HG03159 (cell line): ENCODE results near the gene SOCS1.
A peak's percentile ranks its signal among the peaks of the same experiment; 100 is the strongest.
"Not testable (repeated sequence)": the region's sequence is repeated elsewhere in the genome, so short reads cannot be mapped to it uniquely, and the experiment has no call there.

Experiments used
- ATAC-seq: cut with Tn5 transposase; IDR thresholded peaks from one replicate; pipeline ENCODE4 v1.9.1; 2021; ENCODE audit warnings: mild to moderate bottlenecking, moderate library complexity; ENCODE audit not compliant: unreplicated experiment

Gene SOCS1, protein sequence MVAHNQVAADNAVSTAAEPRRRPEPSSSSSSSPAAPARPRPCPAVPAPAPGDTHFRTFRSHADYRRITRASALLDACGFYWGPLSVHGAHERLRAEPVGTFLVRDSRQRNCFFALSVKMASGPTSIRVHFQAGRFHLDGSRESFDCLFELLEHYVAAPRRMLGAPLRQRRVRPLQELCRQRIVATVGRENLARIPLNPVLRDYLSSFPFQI

DNA sequence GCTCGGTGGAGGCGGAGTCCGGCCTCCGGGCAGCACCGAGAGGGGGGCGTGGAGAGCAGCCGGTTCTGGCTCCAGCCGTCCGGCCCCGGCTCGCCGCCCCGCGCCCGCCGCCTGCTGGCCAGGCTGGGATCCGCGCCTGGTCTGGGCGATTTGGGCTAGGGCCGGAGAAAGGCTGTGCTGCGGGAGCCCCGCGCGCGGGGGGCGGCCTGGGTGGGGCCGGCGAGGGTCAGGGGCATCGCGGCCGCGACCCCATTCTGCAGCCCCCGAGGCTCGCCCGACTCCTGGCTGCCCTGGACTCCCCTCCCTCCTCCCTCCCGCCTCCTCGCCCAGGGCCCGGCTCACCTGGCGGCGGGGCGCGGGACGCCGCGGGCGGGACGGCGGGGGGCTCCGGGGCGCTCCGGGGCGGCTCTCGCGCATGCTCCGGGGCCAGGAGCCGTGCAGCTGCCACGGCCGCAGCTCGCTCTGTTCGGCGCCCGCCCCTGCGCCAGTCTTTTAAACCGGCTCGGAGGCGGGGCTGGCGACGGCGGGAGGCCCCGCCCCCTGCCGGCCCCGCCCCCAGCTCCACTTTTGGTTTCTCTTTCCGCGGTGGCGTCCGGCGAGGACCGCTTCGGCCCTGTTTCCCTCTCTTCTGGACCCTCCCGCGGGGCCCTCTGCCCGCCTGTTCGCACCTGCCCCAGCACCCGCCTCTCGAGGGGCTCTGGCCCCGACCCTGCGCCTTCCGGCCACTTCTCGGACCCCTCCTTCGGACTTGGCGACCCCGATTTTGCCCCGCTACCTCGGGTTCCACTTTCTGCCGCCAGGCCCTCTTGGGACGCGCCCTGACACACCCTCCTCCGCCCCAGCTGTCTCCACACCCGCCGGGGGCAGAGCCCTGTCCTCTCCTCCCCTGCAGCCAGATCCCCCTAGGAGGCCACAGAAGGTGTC is at the start of gene SOCS1:
Gene SOCS1 (minus strand): TSS at position 468 of the 924 bp plus-strand sequence. CDS start 726 bp downstream, outside the sequence.
- peak; percentile 49 for ATAC-seq

DNA sequence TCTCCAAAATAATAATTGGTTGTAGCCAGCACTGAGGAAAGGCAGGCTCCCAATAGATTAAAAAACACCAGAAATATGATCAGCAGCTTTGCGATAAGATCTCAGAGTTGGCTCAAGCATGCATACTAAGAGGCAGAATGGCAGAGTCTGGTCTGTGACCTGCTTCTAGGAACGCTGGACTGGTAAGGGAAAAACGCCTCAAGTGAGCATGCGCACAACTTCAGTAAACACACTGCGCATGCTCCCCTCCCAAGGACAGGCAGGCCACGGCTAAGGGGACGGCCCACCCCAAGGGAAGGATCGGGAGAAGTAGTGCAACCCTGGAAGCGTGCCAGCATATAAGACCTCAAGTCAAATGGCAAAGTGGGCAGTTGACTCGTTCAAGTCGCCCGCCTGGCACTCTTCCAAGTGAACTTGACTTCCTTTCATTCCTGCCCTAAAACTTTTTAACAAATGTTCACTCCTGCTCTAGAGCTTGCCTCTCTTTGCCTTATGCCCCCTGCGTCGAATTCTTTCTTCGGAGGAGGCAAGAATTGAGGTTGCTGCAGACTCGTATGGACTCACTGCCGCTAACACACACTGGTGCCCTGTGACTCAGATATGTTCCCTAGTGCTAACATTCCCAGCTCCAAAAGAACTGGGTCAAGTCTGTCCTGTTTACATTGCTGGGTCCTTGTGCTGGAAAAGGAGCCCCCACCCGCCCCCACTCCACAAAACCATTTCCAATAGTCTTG is 47.6 kb upstream of the SOCS1 start:
- no peak for ATAC-seq

DNA sequence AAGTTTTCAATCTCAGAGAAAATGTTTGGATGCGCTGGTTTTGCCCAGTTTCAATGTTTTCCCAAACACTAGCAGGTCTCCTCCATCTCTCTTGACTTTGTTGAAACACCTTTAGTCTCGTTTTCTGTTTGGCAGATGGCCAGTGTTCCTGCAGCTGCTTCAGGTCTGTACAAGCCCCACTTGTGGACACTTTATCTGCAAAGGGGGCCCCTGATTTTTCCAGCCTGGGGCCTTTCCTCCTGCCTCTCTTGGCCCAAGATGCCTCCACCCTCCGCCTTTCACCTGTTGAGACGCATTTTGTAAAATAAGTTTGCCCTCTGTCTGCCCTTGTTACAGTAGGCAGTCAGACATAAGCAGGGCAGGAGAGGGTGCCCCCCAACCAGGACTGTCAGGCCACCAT is 47.0 kb upstream of the SOCS1 start:
- ATAC-seq = no peak

DNA sequence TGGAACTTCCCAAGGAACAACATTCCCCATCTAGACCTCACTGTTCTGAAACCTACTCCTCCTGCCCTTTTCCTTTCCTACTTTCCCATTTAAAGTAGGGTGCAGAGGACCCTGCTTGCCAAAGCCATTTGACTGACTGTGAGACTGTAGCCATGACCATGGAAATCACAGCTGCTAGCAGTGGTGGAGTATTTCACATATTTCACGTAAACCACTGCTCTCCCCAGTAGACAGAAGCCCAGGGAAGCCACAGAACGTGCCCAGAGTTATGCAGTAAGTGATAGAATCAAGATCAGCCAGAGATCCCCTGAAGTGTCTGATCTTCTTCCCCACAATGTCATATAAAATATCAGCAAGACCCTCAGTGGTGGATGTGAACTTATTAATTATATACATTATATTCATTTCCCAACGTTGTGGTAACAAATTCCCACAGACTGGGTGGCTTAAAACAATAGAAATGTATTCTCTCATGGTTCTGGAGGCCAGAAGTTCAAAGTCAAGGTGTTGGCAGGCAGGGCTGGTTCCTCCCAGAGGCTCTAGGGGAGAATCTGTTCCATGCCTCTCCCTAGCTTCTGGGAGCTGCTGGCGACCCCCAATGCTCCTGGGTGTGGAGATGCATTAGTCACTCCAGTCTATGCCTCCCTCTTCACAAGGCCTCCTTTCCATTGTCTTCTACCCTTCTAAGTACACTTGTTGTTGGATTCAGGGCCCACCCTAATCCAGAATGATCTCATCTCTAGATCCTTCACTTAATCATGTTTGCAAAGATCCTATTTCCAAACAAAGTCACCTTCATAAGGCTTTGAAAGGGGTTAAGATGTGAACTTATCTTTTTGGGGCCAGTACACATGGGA is 45.9 kb upstream of the SOCS1 start:
- ATAC-seq = no peak

DNA sequence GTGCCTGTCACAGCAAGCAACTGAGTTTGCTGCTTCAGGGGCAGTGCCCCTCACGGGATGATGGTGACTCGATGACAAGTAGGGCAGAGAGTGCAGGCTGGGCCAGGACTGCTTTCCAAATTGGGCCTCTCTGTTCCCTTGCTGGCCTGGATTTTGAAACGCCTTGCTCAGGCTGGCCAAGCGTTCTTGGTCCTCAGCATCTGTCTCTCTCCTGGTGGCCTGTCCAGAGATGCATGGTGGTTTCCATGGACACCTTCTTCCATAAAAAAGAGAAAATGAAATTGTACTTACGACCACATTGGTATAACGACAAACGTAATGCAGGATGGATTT is 44.5 kb upstream of the SOCS1 start:
- no peak for ATAC-seq

DNA sequence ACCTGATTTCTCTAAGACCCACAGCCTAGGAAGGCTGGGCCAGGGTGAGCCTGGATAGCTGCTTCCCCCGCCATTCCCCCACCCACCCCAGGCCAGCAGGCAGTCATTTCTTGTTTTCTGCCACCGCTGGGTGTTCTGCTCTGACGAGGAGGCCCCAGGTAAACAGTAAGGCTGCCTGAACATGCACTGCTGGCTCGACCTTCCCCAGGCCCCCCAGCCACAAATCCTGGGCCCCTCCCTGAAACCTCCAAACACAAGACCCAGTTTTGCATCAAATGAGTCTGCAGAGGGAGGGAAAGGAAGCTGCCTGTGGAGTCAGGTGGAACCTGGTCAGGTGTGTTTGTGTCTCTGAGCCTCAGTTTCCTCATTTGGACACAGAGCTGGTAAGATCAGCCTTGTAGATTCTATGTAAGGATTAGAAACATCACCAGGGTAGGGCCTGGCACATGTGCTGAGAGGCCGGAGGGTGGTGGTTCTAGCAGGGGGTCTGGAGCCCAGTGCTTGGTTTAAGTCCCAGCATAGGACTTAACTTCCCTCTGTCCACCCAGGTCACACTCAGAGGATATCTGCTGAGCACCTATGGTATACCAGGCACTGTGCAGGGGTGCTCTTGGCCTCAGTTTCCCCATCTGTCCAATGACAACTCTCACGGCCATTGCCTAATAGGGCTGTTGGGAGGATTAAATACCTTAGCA is 44.0 kb upstream of the SOCS1 start:
- no peak for ATAC-seq

DNA sequence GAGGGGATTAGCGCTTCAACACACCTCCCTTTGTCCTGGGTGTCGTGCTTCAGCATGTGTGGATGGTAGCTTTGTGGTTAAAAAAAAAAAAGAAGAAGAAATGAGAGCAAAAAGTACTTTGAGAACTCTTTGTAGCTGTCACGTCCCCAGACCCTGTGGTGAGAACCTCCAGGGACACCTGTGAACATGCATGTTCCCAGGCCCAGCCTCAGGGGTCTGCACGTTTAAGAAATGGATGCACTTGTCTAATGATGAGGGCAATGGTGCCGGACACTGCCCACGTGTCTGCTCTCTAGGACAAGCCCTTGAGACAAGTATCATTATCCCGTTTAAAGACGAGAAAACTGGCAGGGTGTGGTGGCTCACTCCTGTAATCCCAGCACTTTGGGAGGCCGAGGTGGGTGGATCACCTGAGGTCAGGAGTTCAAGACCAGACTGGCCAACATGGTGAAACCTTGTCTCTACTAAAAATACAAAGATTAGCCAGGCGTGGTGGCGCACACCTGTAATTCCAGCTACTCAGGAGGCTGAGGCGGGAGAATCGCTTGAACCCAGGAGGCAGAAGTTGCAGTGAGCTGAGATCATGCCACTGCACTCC is 43.0 kb upstream of the SOCS1 start:
- not testable (repeated sequence) for ATAC-seq

DNA sequence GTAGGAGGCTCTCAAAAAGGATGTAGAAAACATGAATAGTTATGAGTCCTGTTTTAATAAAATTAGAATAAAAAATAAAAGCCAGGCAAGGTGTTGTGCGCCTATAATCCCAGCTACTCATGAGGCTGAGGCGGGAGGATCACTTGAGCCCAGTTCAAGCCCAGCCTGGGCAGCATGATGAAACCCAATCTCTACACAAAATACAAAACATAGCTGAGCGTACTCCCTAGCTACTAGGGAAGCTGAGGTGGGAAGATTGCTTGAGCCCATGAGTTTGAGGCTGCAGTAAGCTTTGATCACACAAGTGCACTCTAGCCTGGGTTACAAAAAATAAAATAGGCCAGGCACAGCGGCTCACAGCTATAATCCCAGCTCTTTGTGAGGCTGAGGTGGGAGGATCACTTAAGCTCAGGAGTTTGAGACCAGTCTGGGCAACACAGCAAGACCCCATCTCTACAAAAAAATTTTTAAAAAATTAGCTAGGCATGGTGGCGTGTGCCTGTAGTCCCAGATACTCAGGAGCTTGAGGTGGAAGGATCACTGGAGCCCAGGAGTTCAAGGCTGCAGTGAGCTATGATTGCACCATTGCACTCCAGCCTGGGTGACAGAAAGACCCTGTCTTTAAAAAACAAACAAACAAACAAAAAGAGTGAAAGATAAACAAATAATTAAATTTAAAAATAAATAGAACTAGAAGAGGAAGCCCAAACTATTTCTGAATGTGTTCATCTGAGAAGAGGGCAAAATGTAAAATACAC is 42.3 kb upstream of the SOCS1 start:
- ATAC-seq = no peak

DNA sequence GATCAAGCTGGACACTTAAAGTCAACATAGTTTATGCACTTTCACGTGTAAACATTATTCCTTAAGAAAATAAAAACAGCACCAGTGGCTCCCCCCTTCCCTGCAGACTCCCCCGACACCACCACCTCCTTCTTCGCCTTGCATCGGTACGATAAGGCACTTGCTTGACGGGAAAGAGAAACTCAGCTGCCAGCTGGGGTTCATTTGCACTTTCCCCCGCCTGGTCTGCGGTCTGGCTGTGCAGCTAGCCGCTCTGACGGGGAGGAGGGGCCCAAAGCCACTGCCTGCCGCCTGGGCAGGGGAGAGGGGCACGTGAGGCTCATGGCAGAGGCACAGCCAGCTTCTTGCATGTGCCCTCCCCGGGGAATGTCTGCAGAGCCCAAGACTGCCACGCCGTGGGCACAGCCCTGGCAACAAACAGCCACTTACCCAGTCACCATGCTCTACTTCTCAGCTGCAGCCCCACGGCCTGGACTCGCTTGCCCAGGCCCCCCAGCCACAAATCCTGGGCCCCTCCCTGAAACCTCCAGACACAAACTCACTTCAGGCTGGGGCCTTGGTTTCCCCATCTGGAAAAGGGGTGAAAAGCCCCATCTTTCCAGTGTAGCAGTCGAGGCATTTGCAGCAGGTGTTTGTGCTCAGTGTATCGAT is 41.6 kb upstream of the SOCS1 start:
- ATAC-seq = peak; percentile 74

DNA sequence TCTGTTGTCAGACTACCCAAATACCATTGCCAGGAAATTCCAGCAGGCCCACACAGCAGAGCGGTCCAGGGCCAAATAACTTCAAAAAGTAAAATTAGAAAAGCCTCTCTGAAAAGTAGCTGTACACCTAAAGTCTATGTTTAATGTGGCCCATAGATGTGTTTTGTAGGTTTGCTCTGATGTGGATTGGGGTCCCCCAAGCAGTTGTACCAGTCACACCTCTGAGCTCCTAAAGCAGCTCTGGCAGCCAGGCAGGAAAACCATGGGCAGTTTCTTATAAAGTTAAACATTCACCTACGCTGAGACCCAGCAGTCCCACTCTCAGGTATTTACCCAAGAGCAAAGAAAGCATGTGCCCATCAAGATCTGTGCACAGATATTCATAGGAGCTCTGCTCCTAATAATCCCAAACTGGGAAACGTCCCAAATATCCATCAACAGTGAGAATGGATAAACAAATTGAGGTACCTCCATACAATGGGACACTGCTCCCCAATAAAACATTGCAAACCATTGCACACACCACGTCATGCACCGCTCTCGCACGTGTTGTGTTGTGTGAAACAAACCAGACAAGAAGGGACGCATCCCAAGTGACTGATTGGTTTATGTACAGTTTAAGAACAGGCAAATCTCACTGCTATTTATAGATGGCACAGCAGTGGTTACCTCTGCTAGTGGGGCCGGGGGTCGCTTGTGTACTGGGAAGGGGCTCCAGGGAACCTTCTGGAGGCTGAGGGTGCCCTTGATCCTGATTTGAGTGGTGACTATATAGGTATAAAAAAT is 40.9 kb upstream of the SOCS1 start:
- peak; percentile 19 for ATAC-seq

DNA sequence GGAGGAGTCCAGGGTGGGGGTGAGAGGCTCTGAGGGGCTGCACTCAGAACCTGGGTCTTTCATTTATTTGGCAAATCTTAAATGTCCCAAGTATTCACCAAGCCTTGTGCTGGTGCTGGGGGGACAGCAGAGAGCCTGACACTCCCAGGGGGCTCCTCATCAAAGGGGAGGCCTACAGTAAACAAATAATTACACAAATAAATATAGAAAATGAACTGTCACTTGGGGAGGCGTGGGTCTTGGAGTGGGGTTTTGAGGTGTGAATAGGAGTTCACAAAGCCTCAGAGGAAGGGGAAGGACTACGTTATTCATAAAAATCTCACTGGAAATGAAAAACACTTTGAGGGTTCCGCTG is 40.3 kb upstream of the SOCS1 start:
- ATAC-seq = no peak

DNA sequence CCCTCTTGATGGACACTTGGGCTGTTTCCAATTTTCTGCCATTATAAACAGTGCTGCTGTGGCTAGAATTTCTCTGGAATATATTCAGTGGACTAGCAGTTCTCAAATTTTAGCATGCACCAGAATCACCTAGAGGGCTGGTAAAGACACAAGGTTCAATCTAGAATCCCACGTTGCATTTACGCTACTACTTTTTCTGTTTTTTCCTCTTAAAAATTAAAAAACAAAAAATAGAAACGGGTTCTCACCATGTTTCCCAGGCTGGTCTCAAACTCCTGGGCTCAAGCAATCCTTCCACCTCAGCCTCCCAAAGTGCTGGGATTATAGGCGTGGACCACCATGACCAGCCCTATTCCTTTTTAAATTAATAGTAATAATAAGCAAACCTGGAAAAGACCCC is 39.7 kb upstream of the SOCS1 start:
- no peak for ATAC-seq

DNA sequence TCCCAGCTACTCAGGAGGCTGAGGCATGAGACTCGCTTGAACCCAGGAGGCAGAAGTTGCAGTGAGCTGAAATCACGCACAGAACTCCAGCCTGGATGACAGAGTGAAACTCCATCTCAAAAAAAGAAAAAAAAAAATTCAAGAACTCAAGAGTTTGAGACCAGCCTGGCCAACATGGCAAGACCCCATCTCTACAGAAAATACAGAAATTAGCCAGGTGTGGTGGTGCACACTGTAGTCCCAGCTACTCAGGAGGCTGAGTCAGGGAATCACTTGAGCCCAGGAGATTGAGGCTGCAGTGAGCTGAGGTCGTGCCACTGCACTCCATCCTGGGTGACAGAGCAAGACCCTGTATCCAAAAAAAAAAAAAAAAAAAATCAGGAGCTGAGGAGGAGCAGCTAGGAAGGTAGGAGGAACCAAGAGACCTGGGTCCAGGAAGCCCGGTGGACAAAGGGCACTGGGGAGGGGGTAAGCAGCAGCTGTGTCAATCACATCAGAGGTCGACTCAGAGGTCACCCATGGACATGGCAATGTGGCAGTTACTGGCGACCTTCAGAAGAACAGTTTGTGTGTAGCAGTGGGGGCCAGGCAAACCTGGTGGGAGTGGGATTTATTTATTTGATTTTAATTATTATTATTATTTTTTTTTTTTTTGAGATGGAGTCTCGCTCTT is 36.2 kb upstream of the SOCS1 start:
- ATAC-seq = no peak

DNA sequence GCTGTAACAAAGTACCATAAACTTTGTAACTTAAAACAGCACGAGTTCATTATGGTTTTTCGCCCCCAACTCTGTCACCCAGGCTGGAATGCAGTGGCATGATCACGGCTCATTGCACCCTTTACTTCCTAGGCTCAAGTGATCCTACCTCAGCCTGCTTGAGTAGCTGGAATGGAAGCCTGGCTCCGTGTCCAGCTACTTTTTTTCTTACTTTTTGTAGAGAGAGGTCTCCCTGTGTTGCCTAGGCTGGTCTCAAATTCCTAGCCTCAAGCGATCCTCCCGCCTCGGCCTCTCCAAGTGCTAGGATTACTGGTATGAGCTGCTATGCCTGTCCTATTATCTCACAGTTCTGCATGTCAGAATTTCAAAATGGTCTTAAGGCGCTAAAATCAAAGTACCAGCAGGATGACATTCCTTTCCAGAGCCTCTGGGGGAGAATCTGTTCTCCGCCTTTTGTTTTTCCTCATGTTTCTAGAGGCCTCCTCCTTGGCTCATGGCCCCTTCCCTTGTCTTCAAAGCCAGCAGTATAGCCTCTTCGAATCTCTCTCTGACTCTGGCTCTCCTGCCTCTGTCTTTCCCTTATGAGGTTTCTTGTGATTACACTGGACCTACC is 35.2 kb upstream of the SOCS1 start:
- ATAC-seq = no peak

DNA sequence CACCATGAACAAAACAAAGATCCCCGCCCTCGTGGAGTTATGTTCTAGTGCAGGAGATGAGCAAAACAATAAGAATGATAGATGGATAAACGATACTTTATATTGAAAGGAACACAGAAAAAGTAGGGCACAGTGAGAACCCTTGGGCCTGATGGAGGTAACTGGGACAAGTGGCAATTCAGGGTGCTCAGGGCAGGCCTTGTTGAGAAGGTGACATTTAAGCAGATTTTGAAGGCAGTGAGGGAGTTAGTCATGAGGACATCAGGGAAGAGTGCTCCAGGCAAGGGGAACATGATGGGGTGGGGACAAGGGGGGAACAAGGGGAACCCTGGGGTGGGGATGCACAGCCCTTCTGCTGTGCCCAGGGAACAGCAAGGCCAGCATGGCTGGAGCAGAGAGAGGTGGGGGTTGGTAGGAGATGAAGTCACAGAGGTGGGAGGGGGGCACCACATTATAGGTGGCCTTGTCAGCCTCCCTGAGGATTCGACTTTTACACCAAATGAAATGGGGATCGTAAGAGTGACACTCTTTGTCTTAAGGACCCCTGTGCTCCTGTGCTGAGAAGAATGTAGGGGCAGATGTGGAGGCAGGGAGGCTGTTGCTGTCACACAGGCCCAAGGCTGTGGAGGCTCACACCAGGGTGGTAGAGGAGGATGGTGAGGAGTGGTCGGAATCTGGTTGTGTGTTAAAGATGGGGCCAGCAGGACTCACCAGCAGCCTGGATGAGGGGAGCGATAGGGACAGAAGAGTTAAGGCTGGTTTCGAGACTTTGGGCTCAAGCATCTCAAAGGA is 34.3 kb upstream of the SOCS1 start:
- no peak for ATAC-seq

DNA sequence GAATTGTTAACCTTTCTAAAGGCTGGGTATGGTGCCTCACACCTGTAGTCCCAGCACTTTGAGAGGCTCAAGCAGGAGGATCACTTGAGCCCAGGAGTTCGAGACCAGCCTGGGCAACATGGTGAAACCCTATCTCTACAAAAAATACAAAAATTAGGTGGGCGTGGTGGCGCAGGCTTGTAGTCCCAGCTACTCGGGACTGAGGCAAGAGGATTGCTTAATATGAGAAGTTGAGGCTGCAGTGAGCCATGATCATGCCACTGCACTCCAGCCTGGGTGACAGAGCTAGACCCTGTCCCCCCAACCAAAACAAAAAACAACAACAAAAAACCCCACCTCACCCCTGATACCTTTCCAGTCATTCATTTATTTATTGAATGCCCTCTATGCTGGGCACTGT is 33.7 kb upstream of the SOCS1 start:
- not testable (repeated sequence) for ATAC-seq
